ENCODE results near the gene MRPS18B.
A peak's percentile ranks its signal among the peaks of the same experiment; 100 is the strongest.
"Not testable (repeated sequence)": the region's sequence is repeated elsewhere in the genome, so short reads cannot be mapped to it uniquely, and the experiment has no call there.

MRPS18B gene

DNA sequence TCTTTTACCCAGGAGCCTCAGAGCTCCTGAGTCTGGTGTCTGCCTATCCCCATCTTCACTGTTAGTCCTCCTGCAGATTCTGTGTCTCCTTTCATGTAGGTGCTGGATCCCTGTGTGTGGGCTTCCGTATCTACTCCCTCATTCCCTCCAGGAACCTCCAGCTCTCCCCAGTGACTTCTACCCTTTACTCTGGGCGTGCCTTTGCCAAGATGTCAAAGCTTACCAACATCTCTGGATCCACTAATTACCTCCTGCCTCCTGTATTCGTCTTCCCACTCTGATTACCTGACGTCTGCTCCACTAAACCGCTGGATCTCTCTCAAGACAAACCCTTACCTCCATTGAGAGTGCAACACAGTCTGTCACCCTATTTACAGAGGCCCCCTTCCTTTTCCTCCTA is 27.1 kb downstream of the MRPS18B start:
- DNase-seq: no peak

- DNase-seq: no peak
Measured at GRCh38 chr6:30645989-30646388, 28.3 kb downstream of the MRPS18B start.

DNA sequence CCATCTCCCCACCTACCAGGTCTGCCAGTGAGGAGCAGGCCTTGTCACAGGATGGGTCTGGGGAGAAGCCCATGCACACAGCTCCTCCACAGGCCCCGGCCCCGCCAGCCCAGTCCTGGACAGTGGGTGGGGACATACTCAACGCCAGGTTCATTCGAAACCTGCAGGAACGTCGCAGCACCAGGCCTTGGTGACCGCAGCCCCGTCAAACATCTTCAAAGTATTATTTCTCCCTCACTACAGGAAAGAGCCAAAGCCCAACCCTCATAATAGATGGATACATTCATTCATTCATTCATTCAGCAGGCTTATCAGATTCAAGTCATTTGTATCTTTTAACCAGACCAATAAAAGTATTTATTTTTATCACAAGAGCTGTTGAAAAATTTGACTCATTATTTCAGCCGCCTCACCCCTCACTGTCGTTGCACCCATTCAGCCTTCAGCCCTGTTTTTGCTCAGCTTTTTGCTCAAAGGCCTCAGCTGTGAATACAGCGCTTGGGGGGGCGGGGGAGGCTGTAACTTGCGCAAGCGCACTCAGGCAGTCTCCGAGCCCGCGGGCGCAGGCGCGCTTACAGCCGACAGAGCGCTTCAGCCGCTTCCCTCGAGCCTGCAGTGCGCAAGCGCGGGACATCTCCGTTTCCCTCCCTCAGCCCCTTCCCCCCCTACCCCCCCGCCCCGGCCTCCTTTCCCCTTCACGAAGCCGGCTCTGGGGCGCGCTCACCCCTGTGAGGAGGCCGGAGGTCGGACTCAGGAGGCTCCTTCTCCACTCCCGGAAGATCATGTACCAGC is 29.0 kb downstream of the MRPS18B start, which contains the start of gene C6orf136:
C6orf136 (plus strand) TSS at position 684 of the 792 bp plus-strand sequence; CDS start at position 783, 99 bp downstream.
- DNase-seq: peak; percentile 96 to 97

DNA sequence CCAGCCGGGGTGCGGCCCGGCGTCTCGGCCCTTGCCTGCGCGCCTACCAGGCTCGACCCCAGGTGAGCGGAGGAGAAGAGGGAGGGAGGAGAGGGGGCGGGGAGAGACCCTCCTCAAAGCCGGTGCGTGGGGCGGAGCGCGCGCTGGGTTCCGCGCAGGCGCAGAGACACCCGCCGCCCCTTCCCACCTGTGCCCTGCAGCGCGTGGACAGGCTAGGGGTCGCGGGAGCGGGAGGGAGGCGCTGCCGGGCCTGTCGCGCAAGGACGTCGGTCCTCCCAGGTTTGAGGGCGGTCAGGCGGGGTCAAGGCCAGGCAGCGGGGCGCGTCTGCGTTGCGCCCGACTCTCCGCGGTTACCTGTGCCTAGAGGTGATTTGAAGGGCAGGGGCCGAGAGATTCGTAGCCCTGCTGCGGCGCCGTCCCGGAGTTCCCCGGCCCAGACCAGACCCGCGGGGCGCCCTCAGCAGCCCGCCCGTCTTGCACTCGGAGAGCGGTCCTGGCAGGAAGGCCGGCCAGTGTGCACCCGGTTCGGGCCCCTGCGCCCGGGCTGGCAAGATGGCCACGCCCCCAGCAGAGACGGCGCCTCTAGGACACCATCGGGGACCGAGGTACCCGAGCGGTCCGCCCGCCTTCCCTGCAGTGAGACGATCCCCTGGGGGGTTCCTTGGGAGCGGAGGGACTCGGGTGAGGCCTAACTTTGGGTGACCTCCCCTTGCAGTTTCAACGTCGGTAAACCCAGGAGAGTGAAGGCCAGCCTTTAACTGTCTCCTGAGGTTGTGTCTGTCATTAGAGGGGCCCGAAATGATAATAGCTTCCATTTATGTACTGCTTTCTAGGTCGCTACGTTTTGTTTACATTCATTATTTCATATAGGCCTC is 29.8 kb downstream of the MRPS18B start:
- peak; percentile 73 to 78 for DNase-seq

DNA sequence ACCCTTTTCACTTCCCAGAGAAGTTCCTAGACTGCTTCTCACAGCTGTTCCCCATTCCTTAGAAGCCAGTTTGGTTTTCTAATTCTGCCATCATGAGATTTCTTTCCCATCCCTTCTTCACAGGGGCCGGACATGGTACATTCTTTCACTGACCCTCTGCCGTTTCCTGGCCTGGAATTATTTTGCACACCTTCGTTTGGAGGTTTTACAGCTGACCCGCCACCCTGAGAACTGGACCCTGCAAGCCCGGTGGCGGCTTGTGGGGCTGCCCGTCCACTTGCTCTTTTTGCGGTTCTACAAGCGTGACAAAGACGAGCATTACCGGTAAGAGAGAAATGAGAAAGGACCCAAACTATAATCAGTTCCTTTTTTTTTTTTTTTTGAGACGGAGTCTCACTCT is 33.5 kb downstream of the MRPS18B start:
- no peak for DNase-seq

DNA sequence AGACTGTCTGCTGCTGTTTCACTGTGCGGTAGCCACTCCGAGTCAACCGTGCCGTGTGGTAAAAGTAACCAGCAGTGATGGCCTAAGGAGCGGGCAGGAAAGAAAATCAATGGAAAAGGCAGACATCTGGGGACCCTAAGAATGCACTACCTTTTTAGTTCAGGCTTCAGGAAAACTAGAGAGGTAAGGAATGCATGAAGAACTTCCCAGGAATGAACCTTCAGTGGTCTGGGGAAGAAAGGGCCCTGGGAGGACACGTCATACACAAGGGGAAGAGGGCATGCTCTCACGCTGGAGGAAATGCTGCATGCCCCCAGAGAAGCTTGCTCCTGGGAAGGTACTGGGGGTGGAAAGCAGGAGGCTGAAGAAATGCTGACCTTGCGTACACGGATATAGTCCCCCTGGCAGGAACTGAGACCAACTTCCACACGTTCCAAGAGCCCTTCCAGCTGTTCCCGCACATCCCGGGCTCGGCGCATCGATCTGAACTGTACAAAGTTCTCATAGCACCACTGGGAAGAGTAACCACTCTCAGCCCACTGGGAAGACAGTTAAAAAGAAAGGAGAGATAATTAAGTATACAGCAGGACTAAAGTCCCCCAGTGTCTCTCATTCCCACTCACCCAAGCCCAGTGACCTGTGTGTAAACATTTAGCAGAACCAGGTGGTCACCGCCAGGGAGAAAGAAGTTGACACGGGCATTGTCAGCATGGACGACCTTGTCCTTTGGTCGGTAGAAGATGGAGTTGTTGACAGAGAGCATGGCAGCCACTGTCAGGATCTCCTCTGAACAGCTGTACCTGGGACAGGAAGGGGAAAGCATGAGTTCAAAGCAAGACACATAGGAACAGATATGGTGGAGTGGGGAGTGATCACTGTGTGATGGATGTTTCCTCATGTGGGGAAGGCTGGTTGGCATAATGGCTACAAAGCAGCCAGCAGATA is 37.4 kb downstream of the MRPS18B start:
- no peak for DNase-seq

GRCh38 chr6:30655743-30656094 is 38.1 kb downstream of the MRPS18B start:
- DNase-seq: no peak

- peak in 1 of 2 donors; percentile 56 for DNase-seq
Measured at GRCh38 chr6:30656513-30656912, 38.9 kb downstream of the MRPS18B start.

DNA sequence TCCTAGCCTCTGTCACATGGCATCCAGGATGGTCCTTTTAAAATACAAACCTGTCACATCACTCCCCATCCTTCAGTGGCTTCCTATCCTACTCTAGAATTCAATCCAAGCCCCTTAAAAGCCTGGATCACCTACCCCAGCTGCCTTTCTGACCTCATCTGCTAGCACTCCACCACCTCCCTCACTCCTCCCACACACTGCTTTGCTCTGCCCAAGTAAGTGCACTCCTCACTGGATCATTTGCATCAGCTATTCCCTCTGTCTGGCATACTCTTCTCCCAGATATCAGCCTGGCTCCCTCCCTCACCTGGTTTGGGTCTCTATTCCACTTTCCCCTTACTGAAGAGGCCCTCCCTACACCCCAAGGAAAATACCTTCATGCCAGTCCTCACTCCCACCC is 39.8 kb downstream of the MRPS18B start:
- no peak for DNase-seq

DNA sequence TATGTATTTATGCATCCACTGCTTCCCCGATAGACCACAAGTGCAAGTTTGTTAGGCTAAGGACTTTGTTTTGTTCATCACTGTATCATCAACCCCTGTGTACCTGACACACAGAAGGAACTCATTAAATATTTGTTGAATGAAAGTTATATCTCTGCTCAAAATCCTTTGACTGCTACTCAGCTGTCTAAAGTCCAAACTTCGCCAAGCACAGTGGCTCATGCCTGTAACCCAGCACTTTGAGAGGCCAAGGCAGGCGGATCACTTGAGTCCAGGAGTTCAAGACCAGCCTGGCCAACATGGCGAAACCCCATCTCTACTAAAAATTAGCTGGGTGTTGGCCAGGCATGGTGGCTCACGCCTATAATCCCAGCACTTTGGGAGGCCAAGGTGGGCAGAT is 40.3 kb downstream of the MRPS18B start:
- not testable (repeated sequence) for DNase-seq

- no peak for DNase-seq
Measured at GRCh38 chr6:30664994-30665767, 47.5 kb downstream of the MRPS18B start.

- not testable (repeated sequence) for DNase-seq
Measured at GRCh38 chr6:30666300-30666699, 48.7 kb downstream of the MRPS18B start.

- no peak for DNase-seq
Measured at GRCh38 chr6:30670760-30671527, 53.3 kb downstream of the MRPS18B start.

- DNase-seq: peak; percentile 91 to 94
Measured at GRCh38 chr6:30672445-30673253, 55.0 kb downstream of the MRPS18B start, which contains the start of gene DHX16. TSS of gene DHX16 (minus strand) at chr6:30673006. CDS start at chr6:30672841, 165 bp downstream.

Measured in CD4-positive, alpha-beta T cell treated with Interferon alpha-2 for 1 hour (primary cell).